Stimulated activated CD4-positive, alpha-beta T cell treated with anti-CD3 and anti-CD28 coated beads, TNF-alpha, amount 100 ng/mL, for 48 hours (primary cell): ENCODE measurements around the gene ATF7IP.
A peak's percentile ranks its signal among the peaks of the same experiment; 100 is the strongest.
"Not testable (repeated sequence)": the region's sequence is repeated elsewhere in the genome, so short reads cannot be mapped to it uniquely, and the experiment has no call there.

Experiments used
- DNase-seq, 3 donors: peaks; one replicate each; pipeline ENCODE4 v3.0.0-alpha.2; 2020; ENCODE audit warnings: low read depth in 3 of 3

Gene ATF7IP

DNA sequence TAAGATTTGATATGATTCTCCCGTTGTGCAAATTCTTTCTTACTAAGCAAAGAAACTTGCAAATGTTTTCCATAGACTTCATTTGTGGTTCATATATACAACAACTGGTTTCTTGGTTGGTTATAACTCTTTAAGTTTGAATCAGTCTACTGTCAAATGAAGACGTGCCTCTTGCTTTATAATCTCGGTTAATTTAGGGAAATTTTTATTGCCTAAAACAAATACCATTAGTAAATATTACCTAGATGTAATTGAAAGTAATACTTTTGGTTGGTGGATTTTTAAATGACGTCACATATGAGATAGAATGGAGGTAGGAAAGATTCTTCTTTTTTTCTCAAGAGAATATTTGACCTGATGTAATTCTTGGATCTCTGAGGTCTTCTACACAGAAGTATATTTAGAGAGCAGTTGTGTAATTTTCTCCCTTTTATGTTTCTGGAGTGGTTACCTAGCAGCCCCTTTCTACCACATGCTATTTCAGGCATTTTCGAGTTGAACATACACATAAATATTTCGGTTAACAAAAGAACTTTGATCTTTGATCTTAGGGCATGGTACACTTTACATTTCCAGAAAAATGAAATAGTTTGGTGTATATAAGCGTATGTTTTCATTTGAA lies 1.7 kb downstream of the ATF7IP start:
- DNase-seq, result no peak

DNA sequence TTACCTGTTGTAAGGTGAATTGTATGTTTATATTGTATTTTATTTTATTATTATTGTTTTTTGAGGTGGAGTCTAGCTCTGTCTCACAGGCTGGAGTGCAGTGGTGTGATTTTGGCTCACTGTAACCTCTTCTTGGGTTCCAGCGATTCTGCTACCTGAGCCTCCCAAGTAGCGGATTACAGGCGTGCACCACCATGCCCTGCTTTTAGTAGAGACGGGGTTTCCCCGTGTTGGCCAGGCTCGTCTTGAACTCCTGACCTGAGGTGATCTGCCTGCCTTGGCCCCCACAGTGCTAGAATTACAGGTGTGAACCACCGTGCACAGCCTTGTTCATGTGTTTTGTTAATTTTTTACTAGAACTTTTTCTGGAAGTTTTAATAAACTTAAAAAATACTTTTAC lies 3.8 kb downstream of the ATF7IP start:
- no peak for DNase-seq

DNA sequence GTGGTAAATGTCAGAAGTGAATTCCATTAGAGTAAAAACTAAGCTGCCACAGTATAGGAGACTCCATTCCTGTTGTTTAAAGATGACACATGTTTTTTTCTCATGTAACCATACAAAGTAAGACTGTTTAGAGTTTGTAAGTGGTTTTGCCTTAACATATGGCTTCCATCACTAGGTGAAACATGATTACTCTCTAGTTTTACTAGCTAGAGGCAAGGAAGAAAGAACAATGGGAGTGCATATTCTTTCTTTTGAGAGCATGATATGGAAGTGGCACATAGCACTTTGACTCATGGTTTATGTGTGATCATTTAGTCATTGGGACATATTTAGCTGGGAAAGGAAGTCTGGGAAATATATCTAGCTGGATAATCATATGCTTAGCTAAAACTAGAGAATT lies 7.7 kb downstream of the ATF7IP start:
- no peak for DNase-seq

DNA sequence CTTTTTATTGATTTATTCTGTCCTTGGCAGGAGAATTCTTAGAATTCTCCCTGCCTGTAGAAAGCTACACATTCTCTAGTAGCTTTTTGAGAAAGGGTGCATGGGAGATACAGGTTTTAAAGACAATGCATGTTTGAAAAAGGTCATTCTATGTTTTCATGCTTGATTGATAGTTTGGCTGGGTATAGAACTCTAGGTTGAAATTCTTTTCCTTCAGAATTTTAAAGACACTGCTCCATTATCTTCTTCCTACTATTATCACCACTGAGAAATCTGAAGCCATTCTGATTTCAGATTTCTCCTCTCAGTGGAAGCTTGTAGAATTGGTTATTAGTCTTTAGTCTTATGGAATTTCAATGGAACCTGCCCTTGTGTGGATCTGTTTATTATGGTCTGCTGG lies 14.0 kb downstream of the ATF7IP start:
- DNase-seq, result no peak

DNA sequence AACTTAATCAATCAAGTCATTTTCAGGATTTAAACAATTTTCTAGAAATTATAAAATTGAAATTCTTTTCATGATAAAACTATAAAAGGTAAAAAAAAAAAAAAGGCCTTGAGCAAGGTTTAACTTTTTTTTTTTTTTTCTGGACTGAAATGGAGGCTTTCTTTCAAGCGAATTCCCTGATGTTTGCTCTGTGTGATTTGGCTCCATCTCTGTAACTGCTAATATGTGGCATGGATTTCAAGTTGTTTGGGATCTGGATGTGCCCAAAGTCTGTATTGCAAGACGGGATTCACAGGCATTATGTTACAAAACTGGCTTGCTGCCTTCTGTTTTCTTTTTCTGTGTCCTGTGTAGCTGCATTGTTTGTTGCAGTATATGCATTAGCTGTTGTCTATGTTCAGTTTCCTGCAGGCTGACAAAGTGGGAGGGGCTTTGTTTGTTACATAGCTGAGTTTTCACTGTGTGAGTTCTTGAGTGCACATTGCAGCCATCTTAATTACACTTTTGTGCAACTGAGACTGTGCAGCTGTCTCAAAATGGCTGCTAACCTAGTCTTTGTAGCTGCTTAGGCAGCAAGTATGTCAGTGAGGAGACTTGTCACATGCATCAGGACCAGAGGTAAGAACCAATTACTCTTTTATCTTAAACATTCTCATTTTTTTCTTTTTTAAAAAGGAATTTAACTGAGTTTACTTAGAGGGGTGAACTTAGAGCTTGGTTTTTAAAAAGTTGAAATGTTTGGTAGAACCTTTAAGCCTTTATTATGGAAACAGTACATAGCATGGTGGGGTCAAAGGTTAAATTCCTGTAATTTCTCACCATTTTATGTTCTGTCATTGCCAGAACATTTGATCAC lies 19.5 kb downstream of the ATF7IP start:
- peak; percentile 33 to 38 (median 34) for DNase-seq

DNA sequence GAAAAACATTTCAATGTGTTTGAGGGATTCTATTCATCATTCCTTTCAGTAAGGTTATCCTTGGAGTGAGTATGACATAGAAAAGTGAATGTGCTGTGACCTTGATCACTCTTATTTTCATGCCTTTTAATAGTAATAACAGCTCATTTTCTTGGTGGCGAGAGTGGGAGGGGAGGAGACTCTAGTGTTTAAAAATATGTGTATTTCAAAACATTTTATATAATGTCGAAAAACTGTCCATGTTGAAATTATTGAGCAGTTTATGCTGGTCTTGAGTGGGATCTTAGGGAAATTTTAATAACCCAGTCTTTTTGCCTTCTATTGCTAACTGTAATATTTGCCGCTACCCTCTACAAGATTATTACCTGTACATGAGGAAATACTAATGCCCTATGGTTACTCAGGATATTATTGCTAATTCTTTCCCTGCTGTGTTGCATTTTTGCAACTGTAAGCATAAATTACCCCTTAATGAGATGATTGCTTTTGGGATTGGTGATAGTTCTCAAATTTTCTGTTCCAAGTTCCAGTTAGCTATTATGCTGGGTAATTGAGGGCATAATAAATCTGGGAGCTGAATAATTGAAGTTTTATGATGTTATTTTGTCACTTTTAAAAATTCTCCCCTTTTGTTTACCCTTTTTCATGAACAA lies 21.9 kb downstream of the ATF7IP start:
- no peak for DNase-seq

DNA sequence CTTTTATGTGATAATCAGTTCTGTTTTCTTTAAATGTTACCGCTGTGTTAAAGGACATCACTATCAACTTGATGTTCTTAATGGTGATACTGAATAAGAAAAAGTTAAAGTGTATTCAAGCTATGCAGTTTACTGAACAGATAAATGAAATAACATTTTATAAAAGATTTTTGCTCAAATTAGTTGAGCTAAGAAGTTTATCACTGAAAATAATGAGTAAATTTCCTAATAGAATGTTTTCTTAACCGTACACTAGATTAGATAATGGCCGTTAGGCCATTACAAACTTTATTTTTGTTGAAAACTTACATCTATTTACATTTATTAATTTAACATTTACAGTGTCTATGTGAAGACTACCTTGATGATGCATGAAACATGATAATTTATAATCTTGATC lies 25.0 kb downstream of the ATF7IP start:
- no peak for DNase-seq

DNA sequence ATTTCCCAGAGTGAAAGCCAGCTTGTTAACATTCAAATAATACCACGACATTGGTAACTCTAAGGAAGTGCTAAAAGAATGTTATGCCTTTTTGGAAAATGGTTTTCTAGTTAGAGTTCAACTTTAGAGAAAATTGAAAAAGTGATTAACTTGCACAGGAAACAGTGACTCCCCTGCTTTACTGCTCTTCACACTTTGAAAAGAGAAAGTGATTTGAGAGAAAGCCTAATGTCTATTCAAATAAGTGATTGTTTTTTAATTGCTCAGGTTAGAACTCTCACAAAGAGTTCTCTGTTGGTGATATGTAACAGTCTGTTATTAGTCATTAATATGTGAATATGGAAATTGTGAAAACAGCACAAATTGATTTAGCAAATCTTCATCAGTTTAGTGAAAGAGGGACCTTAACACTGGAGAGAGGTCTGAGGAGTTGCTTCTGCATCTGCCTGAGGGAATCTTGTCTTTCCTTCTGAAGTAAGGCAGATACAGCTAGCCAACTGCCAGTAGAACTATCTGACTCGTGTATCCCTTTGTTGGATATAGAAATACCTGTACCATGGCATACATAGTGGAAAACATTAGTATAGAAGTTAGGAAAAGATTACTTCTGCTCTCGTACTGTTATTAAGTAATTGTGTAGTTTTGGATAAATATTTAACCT lies 25.5 kb downstream of the ATF7IP start:
- no peak for DNase-seq

DNA sequence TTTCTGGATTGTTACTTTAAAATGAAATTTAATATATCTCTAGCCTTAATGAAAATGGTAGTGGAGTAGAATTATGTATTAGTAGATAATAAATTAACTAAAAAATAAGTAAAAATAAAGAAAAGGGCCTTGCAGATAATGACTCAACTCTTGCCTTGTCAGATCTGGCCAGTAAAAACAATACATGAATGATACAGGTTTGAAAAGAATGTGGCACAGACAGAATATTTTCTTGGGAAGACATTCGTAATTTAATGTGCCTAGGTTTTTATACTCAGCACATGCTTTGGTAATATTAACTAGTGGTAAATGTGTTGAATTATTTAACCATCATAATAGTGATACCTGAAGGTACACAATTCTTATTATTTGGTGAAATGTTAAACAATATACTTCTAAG lies 28.3 kb downstream of the ATF7IP start:
- no peak for DNase-seq

DNA sequence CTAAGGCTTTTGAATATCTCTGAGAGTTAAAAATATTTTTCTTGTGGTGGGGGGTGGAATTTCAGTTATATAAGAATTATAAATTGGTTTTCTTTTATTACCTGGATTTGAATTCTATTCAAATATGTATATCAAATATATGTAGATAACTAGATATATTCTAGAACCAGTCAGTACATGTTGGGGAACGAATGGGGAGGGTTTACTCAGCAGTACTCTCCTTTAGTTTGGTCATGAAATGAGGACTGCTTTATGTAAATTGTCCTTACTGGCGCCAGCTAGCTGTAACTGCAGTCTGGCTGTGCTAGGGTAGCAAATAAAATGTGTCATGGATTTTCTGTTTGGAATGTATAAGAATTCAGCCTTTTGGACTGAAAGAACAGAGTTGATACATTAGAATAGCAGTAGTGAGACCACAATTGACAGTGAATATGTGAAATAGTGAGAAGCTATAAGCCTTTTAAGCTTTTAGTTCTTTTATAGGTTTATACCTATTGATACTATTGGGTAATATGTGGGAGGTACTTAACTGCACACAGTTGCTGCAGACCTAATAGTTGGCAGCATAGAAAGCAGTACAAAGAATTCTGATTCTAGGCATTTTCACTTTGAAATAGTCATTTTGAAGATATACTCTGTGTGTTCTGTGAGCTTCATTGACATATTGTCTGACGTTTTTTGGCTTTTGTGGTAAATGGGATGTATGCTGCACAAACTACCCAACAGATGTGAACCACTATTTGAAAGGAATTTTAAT lies 29.0 kb downstream of the ATF7IP start:
- no peak for DNase-seq

DNA sequence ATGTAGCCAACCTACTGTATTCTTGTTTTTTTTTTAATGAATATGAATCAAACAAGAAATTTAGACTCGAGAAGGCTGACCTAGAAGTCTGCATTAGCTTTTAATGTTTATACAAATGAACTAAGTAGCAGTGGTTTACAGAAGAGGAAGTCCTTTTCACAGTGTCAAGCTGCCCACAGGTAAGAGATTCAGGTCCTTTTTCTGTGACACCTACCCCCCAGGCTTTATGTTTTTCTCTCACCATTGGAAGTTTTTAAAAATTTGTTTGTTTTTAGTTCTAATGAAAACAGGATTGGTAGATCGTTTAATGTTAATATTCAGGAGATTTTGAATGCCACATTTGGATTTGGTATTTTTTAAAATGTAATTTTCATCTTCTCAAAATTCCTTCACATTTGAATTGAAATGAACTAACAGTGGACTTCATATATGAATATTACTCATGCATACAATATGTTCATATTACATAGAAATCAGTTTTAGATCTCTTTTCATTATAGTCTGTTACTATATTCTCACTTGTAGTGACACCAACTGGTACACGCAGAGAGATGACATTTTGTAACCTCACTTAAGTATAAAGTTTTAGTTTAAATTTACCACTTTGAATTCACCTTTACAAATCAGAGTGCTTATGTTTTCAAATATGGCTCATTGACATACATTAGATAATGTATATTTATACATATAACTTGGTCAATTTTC lies 29.7 kb downstream of the ATF7IP start:
- no peak for DNase-seq

DNA sequence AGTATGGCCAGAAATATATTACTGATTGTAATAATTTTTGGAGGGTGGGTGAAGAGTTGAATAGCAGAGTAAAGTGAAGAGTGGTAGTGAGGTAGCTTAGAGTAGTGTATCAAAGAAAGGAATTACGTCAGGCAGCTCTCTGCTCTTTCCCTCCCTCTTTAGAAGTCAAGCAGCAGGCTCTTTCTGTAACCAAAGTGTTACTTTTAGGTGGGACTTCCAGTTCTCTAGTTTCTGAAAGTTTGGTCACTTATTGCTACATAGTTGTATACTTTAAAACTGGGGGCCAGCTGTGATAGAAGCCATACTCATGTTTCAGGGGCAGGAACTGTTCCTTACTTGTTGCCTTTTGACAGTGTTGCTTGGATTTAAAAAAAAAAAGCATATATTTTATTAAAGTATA lies 30.6 kb downstream of the ATF7IP start:
- DNase-seq, result no peak

DNA sequence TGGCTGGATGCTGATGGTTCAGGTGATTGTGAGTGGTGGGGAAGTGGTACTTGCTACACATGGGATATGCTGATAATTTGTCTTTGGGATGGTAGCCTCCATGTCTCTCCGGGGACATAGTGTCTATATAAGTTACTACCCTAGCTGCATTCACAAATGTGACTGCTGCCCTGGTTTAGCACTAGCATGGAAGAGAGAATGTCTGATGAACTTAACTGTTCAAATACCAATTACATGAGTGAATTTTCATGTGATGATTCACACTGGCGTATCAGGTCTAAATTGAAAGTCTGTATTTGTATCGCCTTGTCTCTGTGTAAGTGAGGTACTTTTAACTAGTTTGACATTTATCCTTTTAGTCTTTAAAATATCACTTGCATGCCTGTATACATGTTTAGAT lies 34.4 kb downstream of the ATF7IP start:
- no peak for DNase-seq

DNA sequence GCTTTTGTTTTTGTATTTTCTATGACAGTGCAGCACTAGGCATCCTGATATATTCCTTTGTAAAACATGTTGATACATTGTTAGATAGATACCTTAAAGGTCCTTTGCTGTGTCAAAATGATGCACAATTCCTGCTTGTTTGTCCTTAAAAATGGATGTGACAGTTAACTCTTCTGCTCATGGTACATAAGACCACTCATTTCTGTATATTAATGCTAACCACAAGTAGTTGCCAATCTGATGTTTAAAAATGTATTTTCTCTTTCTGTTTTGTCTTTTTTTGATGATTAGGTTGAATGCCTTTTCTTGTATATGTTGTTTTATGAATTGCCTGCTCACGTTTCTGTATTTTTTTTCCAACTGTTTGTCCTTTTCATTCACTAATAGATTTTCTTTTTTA lies 35.1 kb downstream of the ATF7IP start:
- no peak for DNase-seq

DNA sequence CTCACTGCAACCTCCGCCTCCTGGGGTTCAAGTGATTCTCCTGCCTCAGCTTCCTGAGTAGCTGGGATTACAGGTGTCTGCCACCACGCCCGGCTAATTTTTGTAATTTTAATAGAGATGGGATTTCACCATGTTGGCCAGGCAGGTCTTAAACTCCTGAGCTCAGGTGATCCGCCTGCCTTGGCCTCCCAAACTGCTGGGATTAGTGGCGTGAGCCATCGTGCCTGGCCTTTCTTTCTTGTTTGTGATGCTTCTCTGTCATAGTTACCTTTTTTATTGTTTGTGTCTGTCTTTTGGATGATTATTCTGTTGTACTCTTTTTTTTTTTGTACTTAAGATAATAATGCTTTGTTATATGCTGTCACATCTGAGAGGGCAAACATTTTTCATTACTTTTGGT lies 35.8 kb downstream of the ATF7IP start:
- DNase-seq, result not testable (repeated sequence)

DNA sequence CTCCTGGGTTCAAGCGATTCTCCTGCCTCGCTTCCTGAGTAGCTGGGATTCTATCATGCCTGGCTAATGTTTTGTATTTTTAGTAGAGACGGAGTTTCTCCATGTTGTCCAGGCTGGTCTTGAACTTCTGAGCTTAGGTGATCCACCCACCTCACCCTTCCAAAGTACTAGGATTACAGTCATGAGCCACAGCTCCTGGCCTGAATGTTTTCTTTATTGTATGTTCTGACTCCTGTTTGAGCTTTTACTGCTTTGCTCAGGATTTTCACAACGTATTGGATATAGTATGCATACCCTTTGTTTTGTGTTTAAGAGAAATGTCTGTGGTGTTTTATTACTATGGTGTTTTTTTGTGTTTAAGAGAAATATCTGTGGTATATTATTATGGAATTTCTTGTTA lies 37.2 kb downstream of the ATF7IP start:
- no peak for DNase-seq

DNA sequence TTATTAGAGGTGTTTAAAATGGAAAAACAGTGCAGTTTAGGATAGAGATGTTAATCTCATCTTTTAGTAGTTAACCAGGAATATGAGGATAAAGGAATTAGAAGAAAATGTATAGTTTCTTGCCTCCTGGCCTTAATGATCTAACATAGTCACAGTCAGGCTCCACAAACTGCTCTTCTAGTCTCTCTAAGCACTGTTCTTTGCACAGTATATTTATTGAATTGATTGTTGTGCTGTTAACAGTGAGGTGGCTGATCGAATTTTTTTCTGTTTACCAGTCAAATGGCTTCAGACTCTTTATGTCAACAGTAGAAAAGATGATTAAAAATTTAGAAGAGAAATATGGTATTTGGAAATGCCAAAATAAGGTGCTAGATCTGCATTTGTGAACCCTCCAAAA lies 37.8 kb downstream of the ATF7IP start:
- DNase-seq, result no peak

DNA sequence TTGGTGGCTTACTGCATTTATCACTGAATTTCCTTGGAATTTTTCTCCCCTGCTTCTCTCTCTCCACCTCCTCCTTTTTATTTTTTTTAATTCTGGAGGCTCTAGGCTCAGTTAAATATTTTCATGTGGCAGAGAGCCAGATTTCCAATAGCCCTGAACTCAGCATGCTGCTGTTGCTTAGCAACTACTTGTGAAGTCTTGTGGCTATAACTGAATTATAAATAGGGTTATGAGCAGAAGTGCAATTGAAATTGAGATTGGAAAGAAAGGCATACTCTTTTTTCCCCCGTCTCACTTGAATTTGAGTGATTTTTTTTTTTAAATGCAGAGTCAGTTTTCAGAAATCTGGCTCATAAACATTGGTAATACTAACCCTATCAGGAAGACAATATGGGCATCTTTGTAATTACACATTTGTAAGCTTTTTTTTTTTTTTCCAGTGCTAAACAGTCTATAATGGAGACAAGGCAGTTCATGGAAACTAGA lies 38.3 kb downstream of the ATF7IP start:
- no peak for DNase-seq

DNA sequence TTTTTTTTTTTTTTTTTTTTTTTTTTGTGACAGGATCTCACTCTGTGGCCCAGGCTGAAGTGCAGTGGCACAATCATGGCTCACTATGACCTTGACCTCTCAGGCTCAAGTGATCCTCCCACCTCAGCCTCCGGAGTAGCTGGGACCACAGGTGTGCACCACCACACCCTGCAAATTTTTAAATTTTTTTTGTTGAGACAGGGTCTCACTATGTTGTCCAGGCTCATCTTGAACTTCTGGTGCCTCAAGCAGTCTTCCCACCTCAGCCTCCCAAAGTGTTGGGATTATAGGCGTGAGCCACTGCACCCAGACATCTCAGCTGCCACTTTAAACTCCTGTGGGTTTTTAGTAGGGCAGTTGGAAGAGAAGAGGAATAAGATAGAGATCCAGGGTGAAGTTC lies 39.9 kb downstream of the ATF7IP start:
- DNase-seq, result not testable (repeated sequence)

DNA sequence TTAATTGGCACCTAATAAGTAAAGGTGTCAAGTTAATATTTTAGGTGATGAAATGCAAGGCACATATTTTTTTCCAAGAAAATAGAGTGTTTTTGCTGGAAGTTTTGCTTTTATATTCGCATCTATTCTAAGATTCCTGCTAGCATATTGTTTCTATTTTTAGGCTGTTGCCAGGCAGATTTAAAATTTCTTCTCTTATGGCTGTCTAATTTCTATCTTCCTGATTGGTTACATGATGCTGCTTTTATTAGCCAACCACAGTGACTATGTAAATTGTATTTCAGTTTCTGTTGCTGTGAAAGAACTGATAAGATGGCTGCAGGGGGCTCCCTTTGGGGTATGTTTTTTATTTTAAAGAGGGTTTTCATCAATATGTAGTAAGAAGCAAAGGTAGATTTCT lies 42.7 kb downstream of the ATF7IP start:
- no peak for DNase-seq

DNA sequence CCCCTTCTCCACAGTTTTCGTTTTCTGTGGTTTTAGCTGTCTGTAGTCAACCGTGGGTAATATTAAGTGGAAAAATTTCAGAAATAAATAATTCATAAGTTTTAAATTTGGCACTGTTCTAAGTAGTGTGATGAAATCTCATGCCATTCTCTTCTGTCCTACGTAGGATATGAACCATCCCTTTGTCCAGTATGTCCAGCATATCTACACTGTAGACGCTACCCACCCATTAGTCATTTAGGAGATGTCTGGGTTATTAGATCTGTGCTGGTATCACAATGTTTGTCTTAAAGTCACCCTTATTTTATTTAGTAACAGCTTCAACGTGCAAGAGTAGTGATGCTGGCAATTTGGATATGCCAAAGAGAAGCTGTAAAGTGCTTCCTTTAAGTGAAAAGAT lies 44.7 kb downstream of the ATF7IP start:
- DNase-seq, result no peak
